ENCODE data around the gene MIS18A. TPM values are rescaled to one million over a fixed set of nuclear protein-coding genes. Genes with fewer than 3 reads are reported as not detected.

The MIS18A gene
- total RNA-seq, 3 donors from 2014 or later: 4.2 to 10.8 (median 7.2) TPM

- Histone ChIP-seq H3K27ac (no peak overlapping the region), H3K4me1 (no peaks in the 10 kb centered on the region), H3K9me3 (no peaks in the 10 kb centered on the region), H3K36me3 (no peaks in the 10 kb centered on the region), H3K4me3 (no peak overlapping the region), H3K27me3 (no peaks in the 10 kb centered on the region)
- intact Hi-C loops (cut with DNase I; ENCODE audit: low total_unique reads): no loop called here
- DNase-seq (ENCODE audit: low spot score in 2 of 2): no peak
- TF ChIP-seq POLR2AphosphoS5 (IDR thresholded peaks at IDR 0.05) (no peak), CTCF (IDR thresholded peaks at IDR 0.05) (no peak), POLR2A (IDR thresholded peaks at IDR 0.05) (no peak)
Measured at GRCh38 chr21:32304998-32305397, 26.1 kb upstream of the MIS18A start.

- no peak overlapping the region for H3K4me3 ChIP-seq
- no peaks in the 10 kb centered on the region for H3K27me3 ChIP-seq
- TF ChIP-seq CTCF (IDR thresholded peaks at IDR 0.05) (no peak), POLR2AphosphoS5 (IDR thresholded peaks at IDR 0.05) (no peak), POLR2A (IDR thresholded peaks at IDR 0.05) (no peak)
- no peak overlapping the region for H3K27ac ChIP-seq
- no peaks in the 10 kb centered on the region for H3K4me1 ChIP-seq
- DNase-seq (ENCODE audit: low spot score in 2 of 2): no peak
- intact Hi-C loops (cut with DNase I; ENCODE audit: low total_unique reads): no loop called here
- H3K9me3 ChIP-seq: no peaks in the 10 kb centered on the region
- no peaks in the 10 kb centered on the region for H3K36me3 ChIP-seq
Measured at GRCh38 chr21:32303385-32303784, 24.5 kb upstream of the MIS18A start.

DNA sequence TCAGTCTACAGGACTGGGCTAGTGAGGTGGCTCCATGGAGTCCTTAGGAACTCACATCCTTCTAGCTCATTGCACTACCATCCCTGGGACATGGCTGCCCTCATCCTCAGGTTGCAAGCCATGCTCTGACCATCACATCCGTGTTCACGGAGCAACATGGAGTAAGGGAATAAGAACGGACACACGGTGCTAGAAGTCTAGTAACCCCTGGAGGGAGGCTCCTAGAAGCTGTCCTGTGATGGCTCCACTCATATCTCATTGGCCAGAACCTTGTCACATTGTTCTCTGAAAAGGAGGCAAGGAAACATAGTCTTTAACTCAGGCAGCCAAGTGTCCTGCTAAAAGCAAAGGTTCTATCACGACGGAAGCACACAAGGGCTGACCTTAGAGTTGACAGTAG lies 23.7 kb upstream of the MIS18A start:
- no peak overlapping the region for H3K27ac ChIP-seq
- no peak for DNase-seq (ENCODE audit: low spot score in 2 of 2)
- H3K4me3 ChIP-seq: no peak overlapping the region
- intact Hi-C loops (cut with DNase I; ENCODE audit: low total_unique reads): no loop called here
- no peaks in the 10 kb centered on the region for H3K36me3 ChIP-seq
- H3K27me3 ChIP-seq: no peaks in the 10 kb centered on the region
- H3K9me3 ChIP-seq: no peaks in the 10 kb centered on the region
- TF ChIP-seq POLR2AphosphoS5 (IDR thresholded peaks at IDR 0.05) (no peak), POLR2A (IDR thresholded peaks at IDR 0.05) (no peak), CTCF (IDR thresholded peaks at IDR 0.05) (no peak)
- no peaks in the 10 kb centered on the region for H3K4me1 ChIP-seq

DNA sequence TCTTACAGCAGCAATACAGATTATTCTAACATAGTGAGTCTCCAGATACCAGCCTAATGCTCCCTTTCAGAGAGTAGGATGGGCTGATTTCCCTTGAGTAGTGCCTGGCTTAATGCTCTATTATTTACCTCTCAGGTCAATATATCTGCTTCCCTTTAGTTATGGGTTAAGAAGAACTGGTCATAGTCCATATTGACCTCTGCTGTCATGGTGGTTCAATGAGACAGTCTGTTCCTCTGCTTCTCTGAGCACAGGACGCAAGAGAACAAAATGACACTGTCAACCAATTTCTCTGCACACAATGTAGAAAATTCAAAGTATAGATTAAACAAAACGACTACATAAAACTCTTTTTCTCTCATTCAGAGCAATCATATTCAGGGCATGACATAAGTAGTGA lies 22.7 kb upstream of the MIS18A start:
- no peaks in the 10 kb centered on the region for H3K9me3 ChIP-seq
- TF ChIP-seq POLR2A (IDR thresholded peaks at IDR 0.05): no peak
- no peak for TF ChIP-seq POLR2AphosphoS5 (IDR thresholded peaks at IDR 0.05)
- no peak for TF ChIP-seq CTCF (IDR thresholded peaks at IDR 0.05)
- no peaks in the 10 kb centered on the region for H3K4me1 ChIP-seq
- H3K4me3 ChIP-seq: no peak overlapping the region
- no peak overlapping the region for H3K27ac ChIP-seq
- H3K27me3 ChIP-seq: no peaks in the 10 kb centered on the region
- no peaks in the 10 kb centered on the region for H3K36me3 ChIP-seq
- intact Hi-C loops (cut with DNase I; ENCODE audit: low total_unique reads): no loop called here
- DNase-seq (ENCODE audit: low spot score in 2 of 2): no peak

DNA sequence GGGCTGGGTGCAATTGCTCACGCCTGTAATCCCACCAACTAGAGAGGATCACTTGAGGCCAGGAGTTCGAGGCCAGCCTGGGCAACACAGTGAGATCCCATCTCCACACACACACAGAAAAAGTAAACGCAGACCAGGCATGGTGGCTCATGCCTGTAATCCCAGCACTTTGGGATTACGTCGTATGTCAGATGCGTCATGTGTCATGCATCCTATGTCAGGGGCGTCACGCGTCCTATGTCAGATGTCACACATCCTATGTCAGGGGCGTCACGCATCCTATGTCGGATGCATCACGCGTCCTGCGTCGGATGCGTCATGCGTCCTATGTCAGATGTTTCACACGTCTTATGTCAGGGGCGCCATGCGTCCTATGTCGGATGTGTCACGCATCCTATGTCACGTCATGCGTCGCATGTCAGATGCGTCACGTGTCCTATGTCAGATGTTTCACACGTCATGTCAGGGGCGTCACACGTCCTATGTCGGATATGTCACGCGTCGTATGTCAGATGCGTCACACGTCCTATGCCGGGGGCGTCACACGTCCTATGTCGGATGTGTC lies 21.4 kb upstream of the MIS18A start:
- intact Hi-C loops (cut with DNase I; ENCODE audit: low total_unique reads): no loop called here
- no peaks in the 10 kb centered on the region for H3K9me3 ChIP-seq
- DNase-seq (ENCODE audit: low spot score in 2 of 2): no peak
- no peaks in the 10 kb centered on the region for H3K36me3 ChIP-seq
- H3K4me3 ChIP-seq: no peak overlapping the region
- H3K27ac ChIP-seq: no peak overlapping the region
- TF ChIP-seq CTCF (IDR thresholded peaks at IDR 0.05) (no peak), POLR2AphosphoS5 (IDR thresholded peaks at IDR 0.05) (no peak), POLR2A (IDR thresholded peaks at IDR 0.05) (no peak)
- no peaks in the 10 kb centered on the region for H3K27me3 ChIP-seq
- no peaks in the 10 kb centered on the region for H3K4me1 ChIP-seq
